Measurements from ENCODE around the gene EXOC4.

The EXOC4 gene

GRCh38 chr7:133582766-133583523 is 330.1 kb downstream of the EXOC4 start:
- no peak for DNase-seq

DNA sequence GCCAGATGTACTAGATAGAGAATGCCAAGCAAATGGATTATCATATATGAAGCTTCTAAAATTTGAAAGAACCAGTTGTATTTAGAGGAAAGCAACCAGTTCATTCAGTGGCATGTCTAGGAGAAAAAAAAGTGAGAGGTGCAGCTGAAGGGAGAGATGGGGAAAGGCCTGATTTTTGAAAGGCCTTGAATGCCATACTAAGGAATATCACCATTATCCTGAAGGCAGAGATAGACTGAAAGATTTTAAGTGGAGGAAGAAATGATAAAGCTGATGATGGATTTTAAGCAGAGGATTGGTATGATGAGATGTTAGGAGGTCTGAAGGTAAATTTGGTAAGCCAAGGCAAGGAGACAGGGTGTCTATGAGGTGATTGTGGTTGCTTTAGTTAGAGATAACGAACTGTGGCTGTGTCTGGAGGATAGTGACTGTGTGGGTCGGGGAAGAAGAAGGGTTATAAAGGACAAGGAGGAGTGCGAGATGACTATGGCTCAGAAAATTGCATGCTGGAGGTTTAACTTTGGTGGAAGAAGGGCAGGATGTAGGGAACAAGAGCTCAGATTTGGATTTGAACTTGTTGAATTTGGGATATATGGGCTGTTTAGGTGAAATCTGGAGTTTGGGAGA is 330.8 kb downstream of the EXOC4 start:
- DNase-seq, result no peak

DNA sequence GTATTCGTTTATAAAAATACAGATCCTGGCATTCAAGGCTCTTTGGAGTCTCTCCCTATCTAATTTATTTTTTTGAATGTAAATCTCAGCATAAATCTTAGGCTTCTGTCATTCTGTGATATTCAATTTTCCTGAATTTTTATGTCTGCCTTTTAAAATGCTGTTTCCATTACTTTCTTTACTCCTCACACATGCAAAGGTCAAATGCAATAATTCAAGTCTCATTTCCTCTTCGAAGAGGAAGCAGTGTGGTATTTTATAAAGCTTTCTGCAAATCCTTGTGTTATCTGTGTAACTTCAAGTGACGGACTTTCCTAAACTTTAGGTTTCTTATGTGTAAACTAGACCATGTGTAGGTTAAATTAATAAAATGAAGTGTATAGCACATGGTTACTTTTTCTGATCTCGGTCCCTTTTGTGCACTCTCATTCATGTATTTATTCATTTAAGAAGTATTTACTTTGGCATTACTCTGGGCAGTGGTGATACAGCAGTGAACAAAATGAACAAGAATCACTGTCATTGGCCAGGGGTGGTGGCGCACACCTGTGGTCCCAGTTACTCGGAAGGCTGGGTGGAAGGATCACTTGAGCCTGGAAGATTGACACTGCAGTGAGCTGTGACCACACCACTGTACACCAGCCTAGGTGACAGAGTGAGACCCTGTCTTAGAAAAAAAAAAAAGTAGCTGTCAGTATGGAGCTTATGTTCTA is 332.2 kb downstream of the EXOC4 start:
- DNase-seq, result no peak

DNA sequence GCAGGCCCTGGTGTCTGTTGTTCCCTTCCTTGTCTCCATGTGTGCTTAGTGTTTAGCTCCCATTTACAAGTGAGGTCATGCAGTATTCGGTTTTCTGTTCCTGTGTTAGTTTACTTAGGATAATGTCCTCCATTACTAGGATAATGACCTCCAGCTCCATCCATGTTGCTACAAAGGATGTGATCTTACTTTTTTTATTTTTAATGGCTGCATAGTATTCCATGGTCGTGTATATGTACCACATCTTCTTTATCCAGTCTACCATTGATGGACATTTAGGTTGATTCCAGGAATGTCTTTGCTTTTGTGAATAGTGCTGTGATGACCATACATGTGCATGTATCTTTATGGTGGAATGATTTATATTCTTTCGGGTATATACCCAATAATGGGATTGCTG is 333.4 kb downstream of the EXOC4 start:
- no peak for DNase-seq

GRCh38 chr7:133587903-133588302 is 335.0 kb downstream of the EXOC4 start:
- no peak for DNase-seq

DNA sequence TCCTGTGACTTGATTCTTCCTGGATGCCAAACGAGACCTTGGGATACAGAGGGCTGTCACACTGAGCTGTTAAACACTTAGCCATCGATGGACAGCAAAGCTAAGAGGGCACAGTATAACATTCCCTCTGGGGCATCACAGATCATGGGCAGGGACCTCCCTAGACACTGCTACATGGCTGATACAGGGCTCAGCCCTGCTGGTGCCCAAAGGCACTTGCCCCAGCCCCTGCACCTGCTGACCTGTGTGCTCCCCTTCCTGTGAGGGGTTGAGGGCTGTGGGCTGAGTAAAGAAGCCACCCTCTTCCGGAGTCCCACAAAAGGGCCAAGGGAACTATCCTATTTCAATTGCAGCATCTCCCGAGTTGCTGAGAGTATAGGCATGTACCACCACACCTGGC is 337.9 kb downstream of the EXOC4 start:
- no peak for DNase-seq

DNA sequence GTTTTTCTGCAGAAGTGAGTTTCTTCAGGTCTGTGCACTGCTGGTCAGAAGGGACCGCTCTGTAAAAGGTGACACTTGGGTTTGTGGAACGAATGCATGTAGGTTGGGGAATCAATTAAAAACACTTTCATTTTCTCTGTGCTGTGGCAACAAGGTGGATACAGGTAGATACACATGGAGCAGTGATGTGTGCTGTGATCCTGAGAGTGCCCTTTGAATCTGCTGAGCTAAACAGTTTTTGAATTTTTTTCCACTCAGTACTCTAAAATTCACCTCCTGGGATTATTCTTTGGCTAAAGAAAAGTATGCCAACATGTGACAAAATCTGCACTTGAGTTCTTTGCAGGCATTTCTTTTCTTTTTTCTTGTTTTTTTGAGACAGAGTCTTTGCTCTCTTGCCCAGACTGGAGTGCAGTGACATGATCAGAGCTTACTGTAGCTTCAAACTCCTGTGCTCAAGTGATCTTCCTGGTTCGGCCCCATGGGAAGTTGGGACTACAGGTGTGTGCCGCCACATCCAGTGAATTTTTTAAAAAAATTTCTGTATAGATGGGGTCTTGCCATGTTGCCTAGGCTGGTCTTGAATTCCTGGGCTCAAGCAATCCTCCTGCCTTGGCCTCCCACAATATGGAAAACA is 338.9 kb downstream of the EXOC4 start:
- DNase-seq, result no peak

DNA sequence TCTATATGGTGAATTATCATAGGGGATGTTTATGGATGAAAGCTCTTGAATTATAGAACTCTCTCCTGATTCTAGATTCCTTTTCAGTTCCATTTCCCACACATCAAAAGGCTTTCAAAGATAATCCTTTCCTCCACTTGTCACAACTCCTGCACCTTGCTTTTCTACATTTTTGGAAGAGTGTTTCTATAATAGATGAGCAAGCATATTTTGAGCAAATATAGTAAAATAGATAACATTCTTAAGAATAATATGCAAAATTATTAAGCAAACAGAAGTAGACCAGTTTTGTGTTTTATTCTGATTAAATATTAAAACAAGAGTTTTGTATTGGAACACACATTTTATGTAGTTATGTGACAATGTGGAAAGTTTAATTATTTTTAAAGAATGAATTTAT is 340.7 kb downstream of the EXOC4 start:
- DNase-seq, result no peak

DNA sequence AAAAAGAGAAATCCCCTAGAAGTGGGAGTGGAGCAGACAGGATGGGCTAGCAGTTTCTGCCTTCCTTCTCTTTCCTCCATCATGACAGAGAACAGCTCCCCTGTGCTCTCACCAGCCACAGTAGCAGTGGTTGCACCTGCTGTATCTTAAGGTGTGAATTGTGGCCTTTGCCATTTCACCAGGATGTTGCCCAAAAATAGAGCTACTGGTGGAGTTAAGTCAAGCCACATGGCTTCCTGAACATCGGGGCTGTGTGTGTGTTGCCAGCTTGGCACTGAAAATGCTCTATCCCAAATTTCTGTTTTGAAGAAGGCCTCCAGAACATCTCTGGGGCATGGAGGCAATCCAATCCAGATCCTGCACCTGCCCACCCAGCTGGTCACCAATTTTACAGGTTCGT is 348.7 kb downstream of the EXOC4 start:
- no peak for DNase-seq

DNA sequence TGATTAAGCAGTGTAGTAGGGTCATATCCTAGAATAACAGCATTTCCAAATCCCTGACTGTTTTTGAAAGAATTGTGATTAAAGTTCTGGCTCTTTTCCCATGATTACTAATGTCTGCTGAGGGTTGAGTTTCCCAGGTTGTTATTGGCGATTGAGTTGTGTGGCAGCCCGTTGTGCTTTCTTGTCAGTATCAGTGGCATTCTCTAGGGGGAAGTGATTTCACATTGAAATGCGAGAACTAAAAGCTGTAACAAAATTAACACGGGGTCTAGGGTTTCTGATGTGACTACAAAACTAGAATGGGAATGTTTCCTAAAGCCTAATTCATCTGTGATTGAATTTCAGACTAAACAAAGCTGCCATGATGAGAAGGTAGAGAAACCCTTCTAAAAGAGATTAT is 349.4 kb downstream of the EXOC4 start:
- DNase-seq, result no peak

DNA sequence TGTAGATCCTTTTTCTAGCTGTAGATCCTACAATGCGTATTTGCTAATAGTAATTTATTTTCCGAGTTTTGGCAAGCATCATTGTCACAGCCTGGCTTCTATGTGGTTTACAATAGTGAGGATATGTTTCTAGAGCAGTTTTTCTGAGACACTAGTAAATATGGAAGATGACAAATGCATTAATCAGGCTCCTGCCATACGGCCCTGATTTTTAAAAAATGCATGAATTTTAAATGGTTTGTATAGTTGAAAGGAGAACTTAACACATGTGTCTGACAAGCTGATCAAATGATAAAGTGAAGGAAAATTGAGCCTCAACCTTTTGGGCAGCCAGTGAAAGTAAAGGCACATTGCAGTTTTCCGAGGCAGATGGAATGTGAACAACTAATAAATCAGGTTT is 354.1 kb downstream of the EXOC4 start:
- no peak for DNase-seq

GRCh38 chr7:133609806-133610205 is 356.9 kb downstream of the EXOC4 start:
- DNase-seq, result no peak

DNA sequence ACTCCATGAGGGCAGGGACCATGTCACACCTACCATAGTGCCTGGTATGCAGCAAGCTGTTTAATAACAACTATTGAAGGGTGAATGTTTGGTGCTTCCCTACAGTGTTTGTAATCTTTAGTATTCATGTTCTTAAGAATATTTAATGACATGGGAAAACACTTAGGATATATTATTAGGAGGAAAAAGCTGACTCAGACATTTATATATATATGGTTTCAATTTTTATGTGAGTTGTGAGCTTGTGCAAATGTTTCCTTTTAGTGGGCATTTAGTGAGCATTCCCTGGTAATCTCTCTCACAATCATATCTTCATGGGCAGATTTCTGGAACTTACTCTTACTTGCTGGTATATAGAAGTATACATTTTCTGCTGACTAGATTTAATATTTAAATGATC is 359.1 kb downstream of the EXOC4 start:
- no peak for DNase-seq

- no peak for DNase-seq
Measured at GRCh38 chr7:133613250-133613790, 360.4 kb downstream of the EXOC4 start.

- DNase-seq, result no peak
Measured at GRCh38 chr7:133614251-133614650, 361.4 kb downstream of the EXOC4 start.

GRCh38 chr7:133618970-133619369 is 366.1 kb downstream of the EXOC4 start:
- no peak for DNase-seq

DNA sequence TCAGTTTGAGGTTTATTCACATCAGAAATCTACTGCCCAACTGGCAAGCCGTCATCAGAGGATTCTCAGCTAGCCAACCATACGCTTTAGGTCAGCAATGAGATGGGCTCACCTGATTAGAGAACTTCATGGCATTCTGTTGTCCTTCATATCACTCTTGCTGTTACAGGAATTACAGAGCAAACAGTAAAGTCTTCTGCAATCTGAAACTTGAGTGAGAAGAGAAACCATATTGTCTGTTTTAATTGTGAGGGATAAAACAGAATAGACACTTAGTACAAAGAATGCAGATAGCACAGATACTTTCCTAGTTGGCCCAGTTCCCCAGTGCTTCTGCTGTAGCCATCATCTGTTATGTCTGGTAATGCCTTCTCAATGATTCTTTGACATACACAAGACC is 366.6 kb downstream of the EXOC4 start:
- no peak for DNase-seq

- DNase-seq, result no peak
Measured at GRCh38 chr7:133623721-133624120, 370.8 kb downstream of the EXOC4 start.

- DNase-seq, result no peak
Measured at GRCh38 chr7:133625046-133625445, 372.2 kb downstream of the EXOC4 start.

DNA sequence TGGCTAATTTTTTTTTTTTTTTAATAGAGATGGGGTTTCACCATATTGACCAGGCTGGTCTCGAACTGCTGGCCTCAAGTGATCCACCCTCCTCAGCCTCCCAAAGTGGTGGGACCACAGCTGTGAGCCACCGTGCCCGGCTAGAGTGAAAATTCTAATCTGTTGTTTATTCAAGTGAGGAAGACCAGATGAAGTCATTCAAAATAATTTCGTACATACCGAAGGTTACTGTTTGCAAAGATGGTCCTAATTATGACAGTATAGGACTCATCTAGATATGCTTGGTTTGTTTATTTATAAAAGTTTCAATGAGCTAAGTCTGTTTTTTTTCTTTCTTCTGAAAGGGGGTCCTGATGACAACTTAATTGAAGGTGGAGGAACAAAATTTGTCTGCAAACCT is 376.8 kb downstream of the EXOC4 start:
- DNase-seq, result no peak

GRCh38 chr7:133633055-133633454 is 380.2 kb downstream of the EXOC4 start:
- no peak for DNase-seq

GRCh38 chr7:133635541-133635940 is 382.7 kb downstream of the EXOC4 start:
- DNase-seq, result no peak

- DNase-seq, result no peak
Measured at GRCh38 chr7:133638857-133639256, 386.0 kb downstream of the EXOC4 start.

Data from activated naive CD4-positive, alpha-beta T cell treated with Interleukin-2 at 50 U/mL for 16 hours (primary cell).